Lower lobe of right lung (tissue), 2 donors: ENCODE results near the gene STIM1. TPM values are rescaled to one million over a fixed set of nuclear protein-coding genes. Genes with fewer than 3 reads are reported as not detected.

Experiments used
- ATAC-seq, 2 donors: fragments of 200-7000 bp; cut with Tn5 transposase; one replicate each; pipeline ENCODE4 v1.9.1; 2020 to 2022; ENCODE audit warnings: mild to moderate bottlenecking in 2 of 2, moderate library complexity in 2 of 2
- DNase-seq: peaks from one replicate; pipeline ENCODE4 v3.0.0-alpha.2; 2020
- H3K27ac ChIP-seq: fragments of 200-600 bp; one replicate; pipeline ENCODE4 v1.8.0; 2022
- H3K27me3 ChIP-seq: fragments of 200-600 bp; one replicate; pipeline ENCODE4 v1.8.0; 2022; ENCODE audit warnings: low read depth
- H3K36me3 ChIP-seq: fragments of 200-600 bp; one replicate; pipeline ENCODE4 v1.8.0; 2022; ENCODE audit warnings: mild to moderate bottlenecking
- H3K4me1 ChIP-seq: fragments of 200-600 bp; one replicate; pipeline ENCODE4 v1.8.0; 2022
- H3K4me3 ChIP-seq: fragments of 200-600 bp; one replicate; pipeline ENCODE4 v1.8.0; 2022; ENCODE audit warnings: mild to moderate bottlenecking
- H3K9me3 ChIP-seq: fragments of 200-600 bp; one replicate; pipeline ENCODE4 v1.8.0; 2022
- CTCF ChIP-seq: fragments of 200-600 bp; IDR thresholded peaks from one replicate; pipeline ENCODE4 v1.8.0; 2022; ENCODE audit warnings: antibody characterized with exemption, mild to moderate bottlenecking
- intact Hi-C: fragments of 100-400 bp; cut with DNase I; formaldehyde crosslinking; loops from one replicate; pipeline ENCODE4 v1.11.0; 2022
- total RNA-seq: library from RNA; stranded (reverse); fragmentation: NEBNext Ultra II Directional; extraction: Animal tissue kit (Norgen Biotek cat#: 25700); gene quantifications from one replicate; pipeline ENCODE4 v1.2.1, GENCODE V29; 2021
- donor health status: DM: no; HTN: yes; CAD: no; lungs with severe emphysema.

Gene STIM1
- total RNA-seq, 1 donor from 2014 or later, result 59.5 TPM

GRCh38 chr11:3903207-3903896 lies 47.9 kb downstream of the STIM1 start:
- ATAC-seq, result peak; percentile 32 to 42
- intact Hi-C loops, result no loop called here
- DNase-seq, result no peak
- H3K4me1 ChIP-seq, result peaks cover 53% of the 10 kb centered on the region
- H3K36me3 ChIP-seq, result no peaks in the 10 kb centered on the region
- peak overlapping the region; percentile 2 for H3K27ac ChIP-seq
- no peaks in the 10 kb centered on the region for H3K9me3 ChIP-seq
- no peak for TF ChIP-seq CTCF
- no peaks in the 10 kb centered on the region for H3K27me3 ChIP-seq
- no peak overlapping the region for H3K4me3 ChIP-seq

- H3K4me3 ChIP-seq, result no peak overlapping the region
- peak overlapping the region; percentile 2 for H3K27ac ChIP-seq
- H3K27me3 ChIP-seq, result no peaks in the 10 kb centered on the region
- DNase-seq (no peak), ATAC-seq (peak; percentile 53 to 66)
- peaks cover 53% of the 10 kb centered on the region for H3K4me1 ChIP-seq
- no peak for TF ChIP-seq CTCF
- H3K36me3 ChIP-seq, result no peaks in the 10 kb centered on the region
- intact Hi-C loops, result no loop called here
- no peaks in the 10 kb centered on the region for H3K9me3 ChIP-seq
These were observed 48.8 kb downstream of the STIM1 start for GRCh38 chr11:3904228-3904627.

GRCh38 chr11:3905080-3905953 lies 49.9 kb downstream of the STIM1 start:
- ATAC-seq (peak; percentile 82 to 87), DNase-seq (peak; percentile 57)
- Histone ChIP-seq H3K9me3 (no peaks in the 10 kb centered on the region), H3K4me1 (peaks cover 53% of the 10 kb centered on the region), H3K27ac (peak overlapping the region; percentile 51), H3K36me3 (no peaks in the 10 kb centered on the region), H3K27me3 (no peaks in the 10 kb centered on the region), H3K4me3 (no peak overlapping the region)
- TF ChIP-seq CTCF, result no peak
- intact Hi-C loops, result no loop called here

GRCh38 chr11:3906166-3906565 lies 50.7 kb downstream of the STIM1 start:
- H3K36me3 ChIP-seq, result no peaks in the 10 kb centered on the region
- peak overlapping the region; percentile 51 for H3K27ac ChIP-seq
- TF ChIP-seq CTCF, result no peak
- DNase-seq (no peak), ATAC-seq (no peak)
- no peaks in the 10 kb centered on the region for H3K27me3 ChIP-seq
- intact Hi-C loops, result no loop called here
- no peak overlapping the region for H3K4me3 ChIP-seq
- H3K4me1 ChIP-seq, result peaks cover 53% of the 10 kb centered on the region
- no peaks in the 10 kb centered on the region for H3K9me3 ChIP-seq

- no peak for ATAC-seq
- intact Hi-C loops, result no loop called here
- no peak for TF ChIP-seq CTCF
These were observed 52.1 kb downstream of the STIM1 start for GRCh38 chr11:3907590-3907989.

More at GRCh38 chr11:3907590-3907989, 52.1 kb downstream of the STIM1 start:
- no peak for DNase-seq
- Histone ChIP-seq H3K4me3 (no peak overlapping the region), H3K36me3 (no peaks in the 10 kb centered on the region), H3K27ac (no peak overlapping the region), H3K4me1 (peaks cover 43% of the 10 kb centered on the region), H3K27me3 (no peaks in the 10 kb centered on the region), H3K9me3 (no peaks in the 10 kb centered on the region)
